ENCODE measurements around the gene NOB1. TPM values are rescaled to one million over a fixed set of nuclear protein-coding genes. Genes with fewer than 3 reads are reported as not detected.

The NOB1 gene
- total and polyA plus RNA-seq, 9 of the 15 experiments (the other 6 are each of a cell fraction or from before 2014, with no cell fraction given), result 42.4 to 148 (median 116) TPM

DNA sequence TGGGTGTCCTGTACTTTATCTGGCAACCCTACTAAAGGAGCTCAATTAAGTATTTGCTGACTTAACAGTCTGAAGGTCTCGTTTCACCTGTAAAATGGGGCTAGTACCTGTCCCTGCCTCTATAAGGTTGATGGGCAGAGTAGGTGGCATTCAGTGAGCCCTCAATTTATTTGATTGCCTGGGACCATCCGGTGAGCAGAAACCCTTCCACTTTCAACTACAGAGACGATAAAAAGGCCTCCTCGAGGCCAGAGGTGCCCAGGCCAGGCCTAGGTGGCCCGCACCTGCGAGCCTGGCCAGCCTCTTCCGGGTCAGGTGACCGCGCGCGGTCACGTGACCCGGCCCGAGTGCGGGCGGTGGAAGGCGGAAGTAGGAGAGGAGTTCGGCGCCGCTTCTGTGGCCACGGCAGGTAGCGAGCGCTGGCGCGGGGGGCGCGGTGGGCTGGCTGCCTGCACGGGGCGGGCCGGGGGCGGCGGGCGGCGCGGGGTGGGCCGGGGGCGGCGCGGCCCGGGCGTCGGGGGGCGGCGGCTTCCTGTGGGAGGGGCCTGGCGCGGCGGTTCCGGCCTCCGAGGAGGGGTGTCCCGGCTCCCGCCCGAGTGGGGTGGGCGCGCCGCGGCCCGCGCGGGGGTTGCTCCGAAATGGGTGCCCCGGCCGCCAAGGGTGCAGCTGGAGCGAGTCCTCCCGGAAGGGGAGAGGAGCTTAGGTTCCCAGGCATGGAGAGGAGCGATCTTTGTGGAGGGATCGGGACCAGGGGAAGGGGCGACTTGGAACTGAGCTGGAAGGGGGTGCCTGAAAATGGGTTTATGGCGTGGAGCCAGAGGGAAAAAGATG, 7.5 kb upstream of the NOB1 start, which contains the start of gene WWP2 (continued):
- TF ChIP-seq PTTG1 (tag; IDR thresholded peaks at IDR 0.05; ENCODE audit: low read depth) (no peak), RBM25 (IDR thresholded peaks at IDR 0.05; ENCODE audit: low read depth, low read length, severe bottlenecking) (no peak), XRCC3 (IDR thresholded peaks at IDR 0.05) (no peak), HSF4 (CRISPR knock-in tag; IDR thresholded peaks at IDR 0.05; ENCODE audit: borderline replicate concordance) (no peak), ZNF263 (CRISPR knock-in tag; IDR thresholded peaks at IDR 0.05; ENCODE audit: borderline replicate concordance) (no peak), EZH2 (IDR thresholded peaks at IDR 0.05; ENCODE audit: borderline replicate concordance, low read depth, low read length) (no peak), FOXM1 (IDR thresholded peaks at IDR 0.05; ENCODE audit: low read depth) (no peak), FOXM1 (CRISPR knock-in tag; IDR thresholded peaks at IDR 0.05; ENCODE audit: low read depth) (no peak), PRMT5 (CRISPR knock-in tag; IDR thresholded peaks at IDR 0.05) (no peak), MAFK (IDR thresholded peaks at IDR 0.05; ENCODE audit: low read length) (peak; percentile 60; the same call in 1 of the 2 replicates), SAP30 (IDR thresholded peaks at IDR 0.05; ENCODE audit: borderline replicate concordance, insufficient read depth, low read depth, low read length, poor library complexity, severe bottlenecking) (peak; percentile 72), MEF2D (tag; conservative IDR thresholded peaks at IDR 0.05; ENCODE audit: low read depth) (no peak), RAD21 (CRISPR knock-in tag; conservative IDR thresholded peaks at IDR 0.05 in 1 of 2, IDR thresholded peaks at IDR 0.05 in 1 of 2) (no peak), KAT2B (IDR thresholded peaks at IDR 0.05; ENCODE audit: low read depth, low read length) (no peak), BACH1 (tag; IDR thresholded peaks at IDR 0.05) (no peak), FOS (IDR thresholded peaks at IDR 0.05; ENCODE audit: extremely low read depth, insufficient read length) (peak; percentile 77), FOSL1 (tag; conservative IDR thresholded peaks at IDR 0.05) (0 out of 2 replicates have a peak, but pooled peaks have one; percentile 29), TSC22D4 (tag; IDR thresholded peaks at IDR 0.05) (no peak), RFX7 (CRISPR knock-in tag; IDR thresholded peaks at IDR 0.05) (no peak), MECOM (CRISPR knock-in tag; IDR thresholded peaks at IDR 0.05) (no peak)
- TF ChIP-seq, protein P1, sequence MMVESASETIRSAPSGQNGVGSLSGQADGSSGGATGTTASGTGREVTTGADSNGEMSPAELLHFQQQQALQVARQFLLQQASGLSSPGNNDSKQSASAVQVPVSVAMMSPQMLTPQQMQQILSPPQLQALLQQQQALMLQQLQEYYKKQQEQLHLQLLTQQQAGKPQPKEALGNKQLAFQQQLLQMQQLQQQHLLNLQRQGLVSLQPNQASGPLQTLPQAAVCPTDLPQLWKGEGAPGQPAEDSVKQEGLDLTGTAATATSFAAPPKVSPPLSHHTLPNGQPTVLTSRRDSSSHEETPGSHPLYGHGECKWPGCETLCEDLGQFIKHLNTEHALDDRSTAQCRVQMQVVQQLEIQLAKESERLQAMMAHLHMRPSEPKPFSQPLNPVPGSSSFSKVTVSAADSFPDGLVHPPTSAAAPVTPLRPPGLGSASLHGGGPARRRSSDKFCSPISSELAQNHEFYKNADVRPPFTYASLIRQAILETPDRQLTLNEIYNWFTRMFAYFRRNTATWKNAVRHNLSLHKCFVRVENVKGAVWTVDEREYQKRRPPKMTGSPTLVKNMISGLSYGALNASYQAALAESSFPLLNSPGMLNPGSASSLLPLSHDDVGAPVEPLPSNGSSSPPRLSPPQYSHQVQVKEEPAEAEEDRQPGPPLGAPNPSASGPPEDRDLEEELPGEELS (CRISPR knock-in tag; IDR thresholded peaks at IDR 0.05; ENCODE audit: borderline replicate concordance), result no peak
- TF ChIP-seq, protein P2, sequence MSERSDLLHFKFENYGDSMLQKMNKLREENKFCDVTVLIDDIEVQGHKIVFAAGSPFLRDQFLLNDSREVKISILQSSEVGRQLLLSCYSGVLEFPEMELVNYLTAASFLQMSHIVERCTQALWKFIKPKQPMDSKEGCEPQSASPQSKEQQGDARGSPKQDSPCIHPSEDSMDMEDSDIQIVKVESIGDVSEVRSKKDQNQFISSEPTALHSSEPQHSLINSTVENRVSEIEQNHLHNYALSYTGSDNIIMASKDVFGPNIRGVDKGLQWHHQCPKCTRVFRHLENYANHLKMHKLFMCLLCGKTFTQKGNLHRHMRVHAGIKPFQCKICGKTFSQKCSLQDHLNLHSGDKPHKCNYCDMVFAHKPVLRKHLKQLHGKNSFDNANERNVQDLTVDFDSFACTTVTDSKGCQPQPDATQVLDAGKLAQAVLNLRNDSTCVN (CRISPR knock-in tag; IDR thresholded peaks at IDR 0.05), result no peak
- TF ChIP-seq, protein P3, sequence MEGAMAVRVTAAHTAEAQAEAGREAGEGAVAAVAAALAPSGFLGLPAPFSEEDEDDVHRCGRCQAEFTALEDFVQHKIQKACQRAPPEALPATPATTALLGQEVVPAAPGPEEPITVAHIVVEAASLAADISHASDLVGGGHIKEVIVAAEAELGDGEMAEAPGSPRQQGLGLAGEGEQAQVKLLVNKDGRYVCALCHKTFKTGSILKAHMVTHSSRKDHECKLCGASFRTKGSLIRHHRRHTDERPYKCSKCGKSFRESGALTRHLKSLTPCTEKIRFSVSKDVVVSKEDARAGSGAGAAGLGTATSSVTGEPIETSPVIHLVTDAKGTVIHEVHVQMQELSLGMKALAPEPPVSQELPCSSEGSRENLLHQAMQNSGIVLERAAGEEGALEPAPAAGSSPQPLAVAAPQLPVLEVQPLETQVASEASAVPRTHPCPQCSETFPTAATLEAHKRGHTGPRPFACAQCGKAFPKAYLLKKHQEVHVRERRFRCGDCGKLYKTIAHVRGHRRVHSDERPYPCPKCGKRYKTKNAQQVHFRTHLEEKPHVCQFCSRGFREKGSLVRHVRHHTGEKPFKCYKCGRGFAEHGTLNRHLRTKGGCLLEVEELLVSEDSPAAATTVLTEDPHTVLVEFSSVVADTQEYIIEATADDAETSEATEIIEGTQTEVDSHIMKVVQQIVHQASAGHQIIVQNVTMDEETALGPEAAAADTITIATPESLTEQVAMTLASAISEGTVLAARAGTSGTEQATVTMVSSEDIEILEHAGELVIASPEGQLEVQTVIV (CRISPR knock-in tag; IDR thresholded peaks at IDR 0.05; ENCODE audit: borderline replicate concordance), result no peak

Data from K562 (cell line).